ENCODE results near the gene CCDC73. TPM values are rescaled to one million over a fixed set of nuclear protein-coding genes. Genes with fewer than 3 reads are reported as not detected.

CCDC73 gene
- not detected in 2 replicates for polyA plus RNA-seq (2012; rRNA removed)
- not detected in 2 replicates for polyA plus RNA-seq (2012; cell fraction: cytosol; rRNA removed)
- polyA plus RNA-seq (2012; cell fraction: nucleus; rRNA removed) = not detected in 2 replicates

- Histone ChIP-seq H2AFZ (ENCODE audit: low read depth) (no peak within 1 kb of the TSS), H3K4me3 (ENCODE audit: low read depth in 2 of 2, low read length in 1 of 2) (no peak within 1 kb of the TSS), H3K36me3 (replicated peaks in 1 of 2; ENCODE audit: control insufficient read depth in 1 of 2, insufficient read depth in 2 of 2, low read length in 1 of 2) (no peaks in the 10 kb centered on the region), H3K4me1 (ENCODE audit: control insufficient read depth in 1 of 2, insufficient read depth in 2 of 2, low read depth in 1 of 2, low read length in 1 of 2) (no peaks in the 10 kb centered on the region), H3K27ac (ENCODE audit: low read depth in 2 of 2, low read length in 1 of 2) (no peak within 1 kb of the TSS), H3F3A (replicated peaks; ENCODE audit: insufficient read depth) (no peaks in the 10 kb centered on the region), H3K27me3 (ENCODE audit: insufficient read depth) (peaks cover 17% of the 10 kb centered on the region), H3K9me2 (no peaks in the 10 kb centered on the region), H3K79me2 (ENCODE audit: insufficient read depth) (no peaks in the 10 kb centered on the region), H4K20me1 (ENCODE audit: insufficient read depth) (no peaks in the 10 kb centered on the region), H3K9me3 (no peaks in the 10 kb centered on the region), H3K4me2 (no peak within 1 kb of the TSS), H3K9ac (no peak within 1 kb of the TSS)
- ChIA-PET CTCF (interaction anchor here (2.2 to 2.6 kb wide), 2 partner anchors 98 to 471 kb away, joined by 5 to 10 read pairs; partner anchors contain the start of gene QSER1), POLR2A (no interaction called here)
- DNase-seq = peak; percentile 0
- 66% methylated on average over 11 of the region's 12 CpGs for WGBS (ENCODE audit: low lambda C conversion rate)
- TF ChIP-seq GABPA (IDR thresholded peaks at IDR 0.05; ENCODE audit: low read depth) = no peak
- TF ChIP-seq, protein P1, sequence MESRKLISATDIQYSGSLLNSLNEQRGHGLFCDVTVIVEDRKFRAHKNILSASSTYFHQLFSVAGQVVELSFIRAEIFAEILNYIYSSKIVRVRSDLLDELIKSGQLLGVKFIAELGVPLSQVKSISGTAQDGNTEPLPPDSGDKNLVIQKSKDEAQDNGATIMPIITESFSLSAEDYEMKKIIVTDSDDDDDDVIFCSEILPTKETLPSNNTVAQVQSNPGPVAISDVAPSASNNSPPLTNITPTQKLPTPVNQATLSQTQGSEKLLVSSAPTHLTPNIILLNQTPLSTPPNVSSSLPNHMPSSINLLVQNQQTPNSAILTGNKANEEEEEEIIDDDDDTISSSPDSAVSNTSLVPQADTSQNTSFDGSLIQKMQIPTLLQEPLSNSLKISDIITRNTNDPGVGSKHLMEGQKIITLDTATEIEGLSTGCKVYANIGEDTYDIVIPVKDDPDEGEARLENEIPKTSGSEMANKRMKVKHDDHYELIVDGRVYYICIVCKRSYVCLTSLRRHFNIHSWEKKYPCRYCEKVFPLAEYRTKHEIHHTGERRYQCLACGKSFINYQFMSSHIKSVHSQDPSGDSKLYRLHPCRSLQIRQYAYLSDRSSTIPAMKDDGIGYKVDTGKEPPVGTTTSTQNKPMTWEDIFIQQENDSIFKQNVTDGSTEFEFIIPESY (IDR thresholded peaks at IDR 0.05; ENCODE audit: borderline replicate concordance, low read depth) = no peak
- TF ChIP-seq, protein P2, sequence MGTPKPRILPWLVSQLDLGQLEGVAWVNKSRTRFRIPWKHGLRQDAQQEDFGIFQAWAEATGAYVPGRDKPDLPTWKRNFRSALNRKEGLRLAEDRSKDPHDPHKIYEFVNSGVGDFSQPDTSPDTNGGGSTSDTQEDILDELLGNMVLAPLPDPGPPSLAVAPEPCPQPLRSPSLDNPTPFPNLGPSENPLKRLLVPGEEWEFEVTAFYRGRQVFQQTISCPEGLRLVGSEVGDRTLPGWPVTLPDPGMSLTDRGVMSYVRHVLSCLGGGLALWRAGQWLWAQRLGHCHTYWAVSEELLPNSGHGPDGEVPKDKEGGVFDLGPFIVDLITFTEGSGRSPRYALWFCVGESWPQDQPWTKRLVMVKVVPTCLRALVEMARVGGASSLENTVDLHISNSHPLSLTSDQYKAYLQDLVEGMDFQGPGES (IDR thresholded peaks at IDR 0.05; ENCODE audit: low read depth, low read length) = no peak
- TF ChIP-seq, protein P3, sequence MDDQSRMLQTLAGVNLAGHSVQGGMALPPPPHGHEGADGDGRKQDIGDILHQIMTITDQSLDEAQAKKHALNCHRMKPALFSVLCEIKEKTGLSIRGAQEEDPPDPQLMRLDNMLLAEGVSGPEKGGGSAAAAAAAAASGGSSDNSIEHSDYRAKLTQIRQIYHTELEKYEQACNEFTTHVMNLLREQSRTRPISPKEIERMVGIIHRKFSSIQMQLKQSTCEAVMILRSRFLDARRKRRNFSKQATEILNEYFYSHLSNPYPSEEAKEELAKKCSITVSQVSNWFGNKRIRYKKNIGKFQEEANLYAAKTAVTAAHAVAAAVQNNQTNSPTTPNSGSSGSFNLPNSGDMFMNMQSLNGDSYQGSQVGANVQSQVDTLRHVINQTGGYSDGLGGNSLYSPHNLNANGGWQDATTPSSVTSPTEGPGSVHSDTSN (IDR thresholded peaks at IDR 0.05) = no peak
Measured at GRCh38 chr11:32794439-32794838, at the start of gene CCDC73. CCDC73 (minus strand) TSS chr11:32794662; CDS start chr11:32760243, 34,419 bp downstream.

DNA sequence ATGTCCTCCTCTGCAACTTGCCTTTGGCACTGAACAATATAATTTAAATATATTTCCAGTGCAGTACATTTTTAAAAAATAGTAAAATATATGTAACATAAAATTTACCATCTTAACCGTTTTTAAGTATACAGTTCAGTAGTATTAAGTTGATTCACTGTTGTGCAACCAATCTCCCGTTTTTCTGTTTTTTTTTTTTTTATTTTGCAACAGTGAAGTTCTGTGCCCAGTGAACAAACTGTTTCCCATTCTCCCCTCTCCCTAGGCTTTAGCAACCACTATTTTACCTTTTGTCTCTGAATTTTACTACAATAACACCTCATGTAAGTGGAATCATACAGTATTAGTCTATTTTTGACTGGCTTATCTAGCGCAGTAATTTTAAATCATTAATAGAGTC is 49.1 kb upstream of the CCDC73 start:
- CTCF ChIA-PET = no interaction called here
- no peaks in the 10 kb centered on the region for H3K36me3 ChIP-seq (replicated peaks in 1 of 2; ENCODE audit: control insufficient read depth in 1 of 2, insufficient read depth in 2 of 2, low read length in 1 of 2)

More for the DNA sequence above, 49.1 kb upstream of the CCDC73 start:
- DNase-seq = no peak
- H3K4me3 ChIP-seq (ENCODE audit: low read depth in 2 of 2, low read length in 1 of 2) = no peak overlapping the region
- no peaks in the 10 kb centered on the region for H3K9me3 ChIP-seq
- no peak overlapping the region for H3K4me2 ChIP-seq
- H3K79me2 ChIP-seq (ENCODE audit: insufficient read depth) = no peaks in the 10 kb centered on the region
- 34% methylated on average over 3 of the region's 3 CpGs for WGBS (ENCODE audit: low lambda C conversion rate)
- TF ChIP-seq NRF1 (IDR thresholded peaks at IDR 0.05; ENCODE audit: low read depth, low read length) (no peak), GATA2 (CRISPR knock-in tag; IDR thresholded peaks at IDR 0.05) (no peak), REST (IDR thresholded peaks at IDR 0.05; ENCODE audit: low read depth, low read length) (no peak), POLR2AphosphoS5 (IDR thresholded peaks at IDR 0.05; ENCODE audit: low read depth, low read length) (no peak), RCOR1 (IDR thresholded peaks at IDR 0.05; ENCODE audit: low read length) (no peak), TCF12 (IDR thresholded peaks at IDR 0.05) (no peak), RAD21 (IDR thresholded peaks at IDR 0.05; ENCODE audit: low read length) (no peak), TAF1 (IDR thresholded peaks at IDR 0.05; ENCODE audit: borderline replicate concordance, low read depth, low read length) (no peak)
- TF ChIP-seq, protein P4, sequence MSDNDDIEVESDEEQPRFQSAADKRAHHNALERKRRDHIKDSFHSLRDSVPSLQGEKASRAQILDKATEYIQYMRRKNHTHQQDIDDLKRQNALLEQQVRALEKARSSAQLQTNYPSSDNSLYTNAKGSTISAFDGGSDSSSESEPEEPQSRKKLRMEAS (IDR thresholded peaks at IDR 0.05; ENCODE audit: low read depth) = no peak
- no peaks in the 10 kb centered on the region for H3K9me2 ChIP-seq
- H3K4me1 ChIP-seq (ENCODE audit: control insufficient read depth in 1 of 2, insufficient read depth in 2 of 2, low read depth in 1 of 2, low read length in 1 of 2) = no peaks in the 10 kb centered on the region
- H3K27me3 ChIP-seq (ENCODE audit: insufficient read depth) = no peaks in the 10 kb centered on the region
- no peaks in the 10 kb centered on the region for H3F3A ChIP-seq (replicated peaks; ENCODE audit: insufficient read depth)
- no peak overlapping the region for H2AFZ ChIP-seq (ENCODE audit: low read depth)
- H4K20me1 ChIP-seq (ENCODE audit: insufficient read depth) = no peaks in the 10 kb centered on the region
- POLR2A ChIA-PET = no interaction called here
- H3K27ac ChIP-seq (ENCODE audit: low read depth in 2 of 2, low read length in 1 of 2) = no peak overlapping the region
- H3K9ac ChIP-seq = no peak overlapping the region

Measured in SK-N-SH (cell line).